HG03565 (cell line): Measurements from ENCODE around the gene RHBDD2.
"Not testable (repeated sequence)": the region's sequence is repeated elsewhere in the genome, so short reads cannot be mapped to it uniquely, and the experiment has no call there.

Source experiments
- ATAC-seq: cut with Tn5 transposase; IDR thresholded peaks from one replicate; pipeline ENCODE4 v1.9.1; 2021; ENCODE audit warnings: mild to moderate bottlenecking, moderate library complexity; ENCODE audit not compliant: unreplicated experiment

RHBDD2 gene

GRCh38 chr7:75888464-75889222, 9.8 kb downstream of the RHBDD2 start:
- no peak for ATAC-seq

- no peak for ATAC-seq
These were observed 10.5 kb downstream of the RHBDD2 start for GRCh38 chr7:75889223-75889825.

- ATAC-seq: no peak
These were observed 11.0 kb downstream of the RHBDD2 start for GRCh38 chr7:75889826-75890225.

GRCh38 chr7:75891237-75891636, 12.4 kb downstream of the RHBDD2 start:
- not testable (repeated sequence) for ATAC-seq

DNA sequence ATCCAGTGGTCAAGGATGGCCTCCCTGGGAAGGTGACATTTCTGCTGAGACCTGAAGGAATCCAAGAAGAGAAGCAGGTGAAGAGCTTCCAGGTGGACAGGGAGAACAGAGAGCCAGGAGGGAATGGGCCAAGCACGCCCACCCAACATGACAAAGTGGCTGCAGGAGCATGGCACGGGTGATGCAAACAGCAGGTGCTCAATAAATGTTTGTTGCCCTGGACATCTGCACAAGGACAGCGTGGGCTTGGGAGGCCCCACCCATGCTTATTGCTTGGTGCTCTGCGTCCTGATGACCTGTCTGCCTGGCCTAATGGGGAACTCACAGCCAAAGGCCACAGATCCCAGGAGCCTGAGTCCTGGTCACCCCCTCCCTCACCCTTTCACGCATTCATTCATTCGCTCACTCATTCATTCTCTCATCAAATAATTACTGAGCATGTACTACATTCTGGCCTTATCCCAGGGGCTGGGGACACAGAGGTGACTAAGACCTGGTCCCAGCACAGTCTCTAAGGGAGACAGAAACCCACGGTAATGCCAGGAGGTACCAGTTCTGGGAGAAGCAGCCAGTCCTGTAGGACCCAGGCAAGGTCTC, 13.1 kb downstream of the RHBDD2 start:
- ATAC-seq: no peak

DNA sequence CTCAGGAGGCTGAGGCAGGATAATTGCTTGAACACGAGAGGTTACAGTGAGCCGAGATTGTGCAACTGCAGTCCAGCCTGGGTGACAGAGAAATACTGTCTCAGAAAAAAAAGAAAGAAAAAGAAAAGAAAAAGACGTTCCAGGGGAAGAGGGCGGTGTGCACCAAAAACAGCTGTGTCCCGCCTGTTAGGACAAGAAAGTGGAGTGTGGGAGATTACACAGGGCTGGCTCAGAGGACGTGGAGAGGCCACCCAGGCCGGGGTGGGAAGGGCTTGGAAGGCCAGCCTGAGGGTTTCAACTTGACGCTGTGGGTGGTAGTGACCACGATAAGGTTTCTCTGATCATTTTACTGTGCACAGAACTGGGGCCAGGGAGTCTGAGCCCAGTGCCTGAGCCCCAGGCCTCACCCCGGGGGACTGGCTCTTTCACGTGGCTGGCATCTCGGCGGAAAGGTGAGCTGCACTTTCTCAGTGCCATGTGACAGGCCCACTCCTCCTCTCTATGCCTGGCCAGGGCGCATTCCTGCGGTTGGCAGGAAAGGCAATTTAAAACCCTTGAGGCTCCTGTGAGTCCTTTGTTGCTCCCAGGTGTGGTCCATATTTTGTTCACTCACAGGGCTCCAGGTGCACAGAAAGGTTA, 13.9 kb downstream of the RHBDD2 start:
- no peak for ATAC-seq

- ATAC-seq: no peak
These were observed 18.0 kb downstream of the RHBDD2 start for GRCh38 chr7:75896803-75897327.

DNA sequence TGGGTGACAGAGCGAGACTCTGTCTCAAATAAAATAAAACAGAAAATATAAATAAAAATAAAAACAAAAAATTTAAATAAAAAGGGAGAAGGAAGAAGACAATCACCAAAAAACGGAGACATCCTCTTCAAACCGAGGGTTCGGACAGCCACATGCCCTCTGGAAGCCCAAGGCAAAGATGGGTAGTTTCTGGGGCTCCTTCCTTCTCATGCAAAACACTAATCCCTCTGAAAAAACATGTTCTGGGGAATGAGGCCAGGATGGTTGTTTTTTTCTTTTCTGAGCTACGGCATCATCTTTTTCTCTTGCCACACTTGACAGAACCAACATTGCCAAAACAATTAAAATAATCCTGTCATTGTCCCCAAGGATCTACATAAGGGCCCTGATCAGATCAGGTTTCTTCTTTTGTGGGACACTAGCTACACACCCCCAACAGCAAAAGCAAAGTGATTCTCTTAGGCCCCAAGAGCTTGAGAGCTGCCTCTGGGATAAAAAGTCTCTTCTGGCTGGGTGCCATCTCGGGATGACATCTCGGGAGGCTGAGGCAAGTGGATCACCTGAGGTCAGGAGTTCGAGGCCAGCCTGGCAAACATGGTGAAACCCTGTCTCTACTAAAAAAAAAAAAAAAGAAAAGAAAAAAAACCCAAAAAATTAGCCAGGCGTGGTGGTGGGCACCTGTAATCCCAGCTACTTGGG, 21.9 kb downstream of the RHBDD2 start:
- no peak for ATAC-seq

DNA sequence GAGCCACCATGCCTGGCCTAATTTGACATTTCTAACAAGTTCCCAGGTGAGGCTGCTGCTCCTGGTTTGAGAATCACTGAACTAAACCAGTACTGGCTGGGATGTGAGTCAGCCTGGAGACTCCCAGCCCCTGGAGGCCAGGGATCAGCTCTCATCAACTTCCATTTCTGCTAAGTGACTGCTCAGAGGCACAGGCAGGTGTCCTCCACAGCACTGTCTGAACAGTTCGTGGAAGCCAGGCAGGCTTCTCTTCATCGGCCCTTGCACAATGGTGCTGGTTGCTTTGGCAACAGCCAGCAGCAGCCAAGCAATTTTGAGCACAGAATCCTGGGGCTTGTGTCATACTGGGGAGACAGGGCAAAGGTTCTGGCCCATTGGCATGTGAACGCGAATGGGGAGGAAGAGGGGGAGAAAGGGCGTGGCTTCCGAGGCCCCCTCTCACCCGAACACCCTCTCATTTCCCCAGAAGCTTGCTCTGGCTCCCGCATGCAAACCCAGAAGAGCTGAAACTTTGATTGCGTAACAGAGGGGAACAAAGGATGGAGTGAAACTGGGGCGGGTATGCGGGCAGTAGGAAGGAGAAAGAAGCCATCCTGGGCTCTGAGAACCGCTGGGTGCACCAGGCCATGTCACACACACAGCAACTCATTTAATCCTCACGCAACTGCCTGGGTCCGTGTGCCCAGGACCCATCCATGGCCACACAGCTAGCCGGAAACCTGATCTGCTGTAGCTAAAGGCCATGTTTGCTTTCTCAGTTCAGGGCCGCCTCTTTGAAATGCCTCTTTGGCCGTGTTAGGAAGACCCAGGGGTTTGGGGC, 27.2 kb downstream of the RHBDD2 start:
- ATAC-seq: no peak

GRCh38 chr7:75906991-75907667, 28.3 kb downstream of the RHBDD2 start:
- ATAC-seq: no peak

DNA sequence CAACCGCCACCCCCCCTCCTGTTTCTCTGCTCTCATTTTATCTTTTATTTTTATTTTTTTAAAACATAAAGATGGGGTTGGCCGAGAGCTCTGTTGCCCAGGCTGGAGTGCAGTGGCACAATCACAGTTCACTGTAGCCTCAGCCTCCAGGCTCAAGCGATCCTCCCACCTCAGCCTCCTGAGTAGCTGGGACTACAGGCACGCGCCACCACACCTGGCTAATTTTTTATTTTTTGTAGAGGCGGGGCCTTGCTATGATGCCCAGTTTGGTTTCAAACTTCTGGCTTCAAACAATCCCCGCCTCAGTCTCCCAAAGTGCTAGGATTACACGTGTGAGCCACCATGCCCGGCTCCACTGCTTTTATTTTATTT, 28.8 kb downstream of the RHBDD2 start:
- ATAC-seq: not testable (repeated sequence)

- ATAC-seq: no peak
These were observed 30.8 kb downstream of the RHBDD2 start for GRCh38 chr7:75909521-75910132.

DNA sequence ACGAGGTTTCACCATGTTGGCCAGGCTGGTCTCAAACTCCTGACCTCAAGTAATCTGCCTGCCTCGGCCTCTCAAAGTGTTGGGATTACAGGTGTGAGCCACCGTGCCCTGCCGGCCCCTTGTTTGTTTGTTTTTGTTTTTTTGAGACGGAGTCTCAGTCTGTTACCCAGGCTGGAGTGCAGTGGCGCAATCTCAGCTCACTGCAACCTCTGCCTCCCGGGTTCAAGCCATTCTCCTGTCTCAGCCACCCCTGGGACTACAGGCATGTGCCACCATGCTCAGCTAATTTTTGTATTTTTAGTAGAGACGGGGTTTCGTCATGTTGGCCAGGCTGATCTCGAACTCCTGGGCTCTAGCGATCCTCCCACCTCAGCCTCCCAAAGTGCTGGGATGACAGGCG, 32.4 kb downstream of the RHBDD2 start:
- ATAC-seq: not testable (repeated sequence)

GRCh38 chr7:75913437-75913836, 34.6 kb downstream of the RHBDD2 start:
- no peak for ATAC-seq

- no peak for ATAC-seq
These were observed 35.4 kb downstream of the RHBDD2 start for GRCh38 chr7:75914169-75914654.

DNA sequence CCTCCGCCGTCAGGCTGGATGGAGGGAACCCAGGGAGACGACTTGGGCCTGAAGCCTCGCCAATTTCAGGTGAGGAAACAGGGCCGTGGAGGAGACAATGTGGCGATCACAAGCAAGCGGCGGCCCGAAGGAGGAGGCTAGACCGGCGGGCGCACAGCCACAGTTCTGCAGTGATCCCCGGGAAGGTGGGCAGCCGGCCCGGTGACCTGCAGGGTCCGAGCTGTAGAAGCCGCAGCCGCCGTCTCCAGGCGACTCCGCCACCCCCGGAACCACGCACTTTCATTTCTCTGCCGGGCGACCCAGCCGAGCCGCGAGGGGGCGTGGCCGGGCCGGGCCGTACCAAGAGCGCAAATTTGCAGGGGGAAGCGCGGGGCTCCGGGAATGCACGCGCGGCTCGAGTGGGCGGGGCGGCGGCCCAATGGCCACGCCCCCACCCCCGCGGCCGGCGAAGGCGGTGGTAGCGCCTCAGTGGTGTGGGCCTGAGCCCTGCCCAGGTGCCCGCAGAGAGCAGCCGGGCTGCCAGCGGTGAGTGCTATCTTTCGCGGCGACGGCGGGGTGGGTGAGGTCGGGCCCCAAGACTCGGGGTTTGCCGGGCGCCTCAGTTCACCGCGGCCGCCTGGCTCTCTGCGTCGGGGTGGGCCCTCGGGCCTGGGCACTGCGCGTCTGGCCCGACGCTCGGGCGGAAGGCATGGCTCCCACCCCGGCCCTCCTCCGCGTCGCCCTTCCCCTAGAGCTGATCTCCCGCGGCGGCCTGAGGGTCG, 36.0 kb downstream of the RHBDD2 start, which contains the start of gene POR:
Gene POR (plus strand): TSS at position 501 of the 761 bp plus-strand sequence. CDS start 38,847 bp downstream, outside the sequence.
- ATAC-seq: peak; percentile 85

DNA sequence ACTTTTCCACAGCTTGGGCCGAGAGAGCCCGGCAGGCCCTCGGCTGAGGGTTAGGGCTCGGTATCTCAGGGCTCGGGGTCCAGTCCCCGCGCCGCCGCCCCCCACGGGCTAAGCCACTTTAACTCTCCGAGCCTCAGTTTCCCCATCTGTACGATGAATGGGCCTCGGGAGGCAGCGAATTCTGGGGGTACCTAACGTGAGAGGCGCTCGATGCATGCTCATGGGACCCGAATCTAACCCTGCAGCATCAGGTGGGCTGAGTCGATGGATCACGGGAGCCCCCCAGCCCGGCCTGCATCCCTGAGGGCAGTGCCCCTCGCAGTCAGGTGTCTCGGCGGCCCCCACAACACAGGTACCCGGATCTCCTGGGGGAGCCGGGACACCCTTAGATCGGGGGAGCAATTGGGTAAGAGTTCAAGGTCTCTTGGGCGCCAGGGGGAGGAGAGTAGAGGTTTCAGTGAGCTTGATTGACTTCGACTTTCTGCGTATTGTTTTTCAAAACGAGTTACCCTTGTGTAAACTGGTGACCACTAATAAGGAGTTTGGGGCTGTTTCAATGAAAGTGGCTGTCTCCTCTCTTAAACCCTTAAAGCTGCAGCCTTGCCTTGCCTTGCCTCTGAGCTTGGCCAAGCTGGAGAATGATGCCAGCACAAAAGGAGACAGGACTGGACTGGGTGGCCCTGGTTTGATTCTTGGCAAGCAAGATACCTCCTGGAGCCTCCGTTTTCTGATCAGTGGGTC, 36.8 kb downstream of the RHBDD2 start:
- peak; percentile 16 for ATAC-seq
